GM23338 (cell line): ENCODE measurements around the gene AAGAB. TPM values are rescaled to one million over a fixed set of nuclear protein-coding genes. Genes with fewer than 3 reads are reported as not detected.

Experiments used
- ATAC-seq: fragments of 200-7000 bp; cut with Tn5 transposase; 3 replicates; pipeline ENCODE4 v1.9.1; 2020
- DNase-seq: peaks from one replicate; pipeline ENCODE4 v3.0.0-alpha.2; 2015; ENCODE audit warnings: low spot score
- H2AFZ ChIP-seq: fragments of 200-600 bp; sonication (generic); 2 replicates; pipeline ENCODE4 v1.8.0; 2016; ENCODE audit warnings: antibody characterized with exemption, mild to moderate bottlenecking, moderate library complexity
- H3F3A ChIP-seq: fragments of 200-600 bp; sonication (generic); replicated peaks from 2 replicates; pipeline ENCODE4 v1.8.0; 2017; ENCODE audit warnings: antibody characterized with exemption, mixed run types, low read depth
- H3K27ac ChIP-seq: fragments of 200-600 bp; sonication (generic); 2 replicates; pipeline ENCODE4 v1.6.1; 2016; ENCODE audit warnings: low read depth
- H3K27me3 ChIP-seq: fragments of 200-600 bp; sonication (generic); 2 replicates; pipeline ENCODE4 v1.8.0; 2016; ENCODE audit warnings: mild to moderate bottlenecking, mixed run types, moderate library complexity; ENCODE audit not compliant: insufficient read depth
- H3K36me3 ChIP-seq: fragments of 200-600 bp; sonication (generic); 2 replicates; pipeline ENCODE4 v1.8.0; 2016; ENCODE audit warnings: mild to moderate bottlenecking; ENCODE audit not compliant: insufficient read depth
- H3K4me1 ChIP-seq: fragments of 200-600 bp; sonication (generic); 2 replicates; pipeline ENCODE4 v1.8.0; 2016; ENCODE audit warnings: mild to moderate bottlenecking, moderate library complexity; ENCODE audit not compliant: insufficient read depth
- H3K4me2 ChIP-seq: fragments of 200-600 bp; sonication (generic); 2 replicates; pipeline ENCODE4 v1.7.1; 2017; ENCODE audit warnings: mixed run types
- H3K4me3 ChIP-seq: fragments of 200-600 bp; sonication (generic); 2 replicates; pipeline ENCODE4 v1.6.1; 2016; ENCODE audit warnings: mixed run types
- H3K79me2 ChIP-seq: fragments of 200-600 bp; sonication (generic); replicated peaks from 2 replicates; pipeline ENCODE4 v1.8.0; 2017; ENCODE audit warnings: mild to moderate bottlenecking; ENCODE audit not compliant: insufficient read depth
- H3K9me2 ChIP-seq: fragments of 200-600 bp; sonication (generic); 2 replicates; pipeline ENCODE4 v1.8.0; 2017; ENCODE audit not compliant: insufficient read depth
- H4K20me1 ChIP-seq: fragments of 200-600 bp; sonication (generic); replicated peaks from 2 replicates; pipeline ENCODE4 v1.8.0; 2017; ENCODE audit warnings: mild to moderate bottlenecking; ENCODE audit not compliant: insufficient read depth
- H3K27ac Mint-ChIP-seq: 2 replicates; pipeline ENCODE4 v1.8.0; 2020; ENCODE audit warnings: inconsistent platforms, mild to moderate bottlenecking, moderate library complexity, mixed read lengths
- H3K27me3 Mint-ChIP-seq: 3 replicates; pipeline ENCODE4 v1.8.0; 2022; ENCODE audit warnings: low read depth, mild to moderate bottlenecking, moderate library complexity, mixed read lengths, inconsistent platforms; ENCODE audit not compliant: insufficient read depth, poor library complexity
- H3K36me3 Mint-ChIP-seq: 3 replicates; pipeline ENCODE4 v1.8.0; 2021; ENCODE audit warnings: low read depth, mild to moderate bottlenecking, inconsistent platforms, moderate library complexity, mixed read lengths
- H3K4me1 Mint-ChIP-seq: 3 replicates; pipeline ENCODE4 v1.8.0; 2020; ENCODE audit warnings: mild to moderate bottlenecking, inconsistent platforms, mixed read lengths
- H3K4me3 Mint-ChIP-seq: 3 replicates; pipeline ENCODE4 v1.8.0; 2021; ENCODE audit warnings: moderate library complexity, mild to moderate bottlenecking, inconsistent platforms, mixed read lengths
- H3K9me3 Mint-ChIP-seq: 3 replicates; pipeline ENCODE4 v1.8.0; 2020; ENCODE audit warnings: moderate library complexity, mild to moderate bottlenecking, inconsistent platforms, mixed read lengths
- CREB1 ChIP-seq: fragments of 250-450 bp; sonication (Bioruptor Pico); IDR thresholded peaks from 2 replicates; pipeline ENCODE4 v1.5.0; 2020; ENCODE audit warnings: low read depth, mild to moderate bottlenecking, moderate library complexity
- ETS1 ChIP-seq: IDR thresholded peaks from 2 replicates; pipeline ENCODE4 v1.6.1; 2016; ENCODE audit warnings: antibody characterized with exemption
- EZH2 ChIP-seq: fragments of 200-600 bp; sonication (generic); IDR thresholded peaks from one replicate; pipeline ENCODE4 v1.8.0; 2017; ENCODE audit warnings: antibody characterized with exemption, mild to moderate bottlenecking, low read depth; ENCODE audit not compliant: unreplicated experiment
- NANOG ChIP-seq: IDR thresholded peaks from 2 replicates; pipeline ENCODE4 v1.6.1; 2016; ENCODE audit warnings: antibody characterized with exemption, borderline replicate concordance
- POLR2AphosphoS5 ChIP-seq: IDR thresholded peaks from 2 replicates; pipeline ENCODE4 v1.6.1; 2016; ENCODE audit warnings: antibody characterized with exemption, low read depth
- STAT1 ChIP-seq: IDR thresholded peaks from one replicate; pipeline ENCODE4 v1.6.1; 2016; ENCODE audit warnings: antibody characterized with exemption; ENCODE audit not compliant: unreplicated experiment
- ZNF462 ChIP-seq: fragments of 250-450 bp; sonication (Bioruptor Pico); IDR thresholded peaks from 2 replicates; pipeline ENCODE4 v1.5.0; 2020; ENCODE audit warnings: mild to moderate bottlenecking, moderate library complexity
- polyA plus RNA-seq: library from polyadenylated mRNA; unstranded; fragments of >200 nt; fragmentation: Nextera tagmentation; extraction: Ambion mirVana; gene quantifications from 2 replicates; pipeline ENCODE4 v1.2.1, GENCODE V29; 2016
- total RNA-seq: library from RNA; depleted of rRNA; stranded (reverse); fragments of >200 nt; shearing (Covaris generic); gene quantifications from 2 replicates; pipeline ENCODE4 v1.2.3, GENCODE V29; 2014

The AAGAB gene
- total and polyA plus RNA-seq, 2 experiments from 2014 or later: 20.8 to 42.8 TPM

- TF ChIP-seq ETS1 (no peak), EZH2 (no peak), NANOG (no peak), CREB1 (CRISPR knock-in tag) (no peak)
Measured at GRCh38 chr15:67193223-67193990, 61.1 kb downstream of the AAGAB start (continued).

GRCh38 chr15:67192185-67192820, 62.2 kb downstream of the AAGAB start:
- Histone ChIP-seq H3K27me3 (no peaks in the 10 kb centered on the region), H2AFZ (no peak overlapping the region), H3K4me1 (no peaks in the 10 kb centered on the region), H3K4me3 (no peak overlapping the region), H3F3A (no peaks in the 10 kb centered on the region), H3K36me3 (no peaks in the 10 kb centered on the region), H3K4me2 (no peak overlapping the region), H4K20me1 (no peaks in the 10 kb centered on the region), H3K79me2 (no peaks in the 10 kb centered on the region), H3K9me2 (no peaks in the 10 kb centered on the region), H3K27ac (no peak overlapping the region)
- H3K4me3 Mint-ChIP-seq: no peak overlapping the region
- H3K27me3 Mint-ChIP-seq: peaks cover 1% of the 10 kb centered on the region
- peaks cover 20% of the 10 kb centered on the region for H3K36me3 Mint-ChIP-seq
- DNase-seq (no peak), ATAC-seq (no peak)
- 0 out of 2 replicates have a peak overlapping the region, but pooled peaks have one; percentile 39 for H3K27ac Mint-ChIP-seq
- TF ChIP-seq STAT1 (no peak), POLR2AphosphoS5 (0 out of 2 replicates have a peak, but pooled peaks have one; percentile 16), EZH2 (no peak)
- peaks cover 4% of the 10 kb centered on the region; the same call in 2 of the 3 replicates for H3K4me1 Mint-ChIP-seq
- no peaks in the 10 kb centered on the region for H3K9me3 Mint-ChIP-seq

GRCh38 chr15:67190813-67191212, 63.6 kb downstream of the AAGAB start:
- no peak overlapping the region for H3K27ac ChIP-seq
- H3K9me2 ChIP-seq: no peaks in the 10 kb centered on the region
- no peak overlapping the region for H3K4me3 ChIP-seq
- Mint-ChIP-seq H3K9me3 (no peaks in the 10 kb centered on the region), H3K27ac (no peak overlapping the region), H3K36me3 (peaks cover 21% of the 10 kb centered on the region), H3K4me3 (no peak overlapping the region), H3K27me3 (no peaks in the 10 kb centered on the region), H3K4me1 (peaks cover 4% of the 10 kb centered on the region; the same call in 2 of the 3 replicates)
- no peak overlapping the region for H2AFZ ChIP-seq
- no peaks in the 10 kb centered on the region for H3F3A ChIP-seq
- no peaks in the 10 kb centered on the region for H3K79me2 ChIP-seq
- H3K4me1 ChIP-seq: no peaks in the 10 kb centered on the region
- no peaks in the 10 kb centered on the region for H4K20me1 ChIP-seq
- H3K27me3 ChIP-seq: no peaks in the 10 kb centered on the region
- H3K36me3 ChIP-seq: no peaks in the 10 kb centered on the region
- no peak for ATAC-seq
- H3K4me2 ChIP-seq: no peak overlapping the region
- DNase-seq: no peak
- no peak for TF ChIP-seq ZNF462 (CRISPR knock-in tag)
- TF ChIP-seq ETS1: no peak
- TF ChIP-seq CREB1 (CRISPR knock-in tag): no peak
- no peak for TF ChIP-seq NANOG
- no peak for TF ChIP-seq STAT1
- TF ChIP-seq EZH2: no peak
